GM12865 (cell line): ENCODE data around the gene METTL13.

ENCODE experiments used
- DNase-seq: peaks from one replicate; pipeline ENCODE4 v3.0.0; 2010; ENCODE audit warnings: low read depth
- H3K4me3 ChIP-seq: 2 replicates; pipeline ENCODE4 v1.5.1; 2011; ENCODE audit warnings: mild to moderate bottlenecking, low read depth, low read length, control low read depth
- CTCF ChIP-seq: IDR thresholded peaks from 2 replicates; pipeline ENCODE4 v1.5.1; 2011; ENCODE audit warnings: low read length, control low read depth, low read depth, inconsistent platforms; ENCODE audit not compliant: insufficient read depth; ENCODE audit errors: missing control alignments

Gene METTL13, protein sequence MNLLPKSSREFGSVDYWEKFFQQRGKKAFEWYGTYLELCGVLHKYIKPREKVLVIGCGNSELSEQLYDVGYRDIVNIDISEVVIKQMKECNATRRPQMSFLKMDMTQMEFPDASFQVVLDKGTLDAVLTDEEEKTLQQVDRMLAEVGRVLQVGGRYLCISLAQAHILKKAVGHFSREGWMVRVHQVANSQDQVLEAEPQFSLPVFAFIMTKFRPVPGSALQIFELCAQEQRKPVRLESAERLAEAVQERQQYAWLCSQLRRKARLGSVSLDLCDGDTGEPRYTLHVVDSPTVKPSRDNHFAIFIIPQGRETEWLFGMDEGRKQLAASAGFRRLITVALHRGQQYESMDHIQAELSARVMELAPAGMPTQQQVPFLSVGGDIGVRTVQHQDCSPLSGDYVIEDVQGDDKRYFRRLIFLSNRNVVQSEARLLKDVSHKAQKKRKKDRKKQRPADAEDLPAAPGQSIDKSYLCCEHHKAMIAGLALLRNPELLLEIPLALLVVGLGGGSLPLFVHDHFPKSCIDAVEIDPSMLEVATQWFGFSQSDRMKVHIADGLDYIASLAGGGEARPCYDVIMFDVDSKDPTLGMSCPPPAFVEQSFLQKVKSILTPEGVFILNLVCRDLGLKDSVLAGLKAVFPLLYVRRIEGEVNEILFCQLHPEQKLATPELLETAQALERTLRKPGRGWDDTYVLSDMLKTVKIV

GRCh38 chr1:171781176-171781875 lies at the start of gene METTL13:
METTL13 (plus strand) TSS chr1:171781660; CDS start chr1:171781968, 308 bp downstream.
- DNase-seq = peak; percentile 99
- no peak for TF ChIP-seq CTCF
- peak within 1 kb of the TSS; percentile 96 for H3K4me3 ChIP-seq

GRCh38 chr1:171736196-171736595 lies 45.3 kb upstream of the METTL13 start:
- DNase-seq = no peak
- no peak for TF ChIP-seq CTCF
- H3K4me3 ChIP-seq = no peak overlapping the region

DNA sequence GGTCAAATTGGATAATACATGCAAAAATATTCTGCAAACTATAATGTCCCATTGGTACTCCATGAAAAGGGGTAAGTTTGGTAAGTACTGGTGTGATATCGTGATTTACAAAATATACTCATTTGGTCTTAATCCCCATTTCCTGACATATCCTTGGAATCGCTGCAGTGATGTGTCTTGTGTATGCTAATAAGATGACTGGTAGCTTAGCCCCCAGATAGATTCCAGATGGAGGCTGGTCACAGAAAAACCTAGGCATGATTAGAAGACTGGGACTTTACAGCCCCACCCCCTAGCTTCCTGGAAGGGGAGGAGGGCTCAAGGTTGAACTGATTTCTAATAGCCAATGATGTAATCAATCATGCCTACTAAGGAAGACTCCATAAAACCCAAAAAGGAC lies 42.5 kb upstream of the METTL13 start:
- DNase-seq = no peak

DNA sequence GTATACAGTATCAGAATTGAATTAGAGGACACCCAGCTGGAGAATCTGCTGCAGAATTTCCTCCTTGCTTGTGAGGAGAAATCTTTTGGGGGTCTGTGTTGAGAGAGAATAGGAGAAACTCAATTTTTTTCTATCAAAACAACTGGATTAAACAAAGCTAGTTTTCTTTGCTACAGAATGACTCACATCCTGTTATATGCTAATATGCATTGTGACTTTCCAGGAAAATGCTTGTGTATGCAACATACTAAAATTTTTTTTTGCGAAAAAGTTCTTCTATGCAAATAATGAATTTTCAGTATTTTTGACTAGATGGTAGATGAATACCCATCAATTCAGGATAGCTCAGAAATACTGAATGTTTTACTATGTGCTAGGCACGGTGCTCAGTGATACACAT lies 41.8 kb upstream of the METTL13 start:
- no peak for TF ChIP-seq CTCF
- no peak for DNase-seq
- H3K4me3 ChIP-seq = no peak overlapping the region

More for the DNA sequence above, 42.5 kb upstream of the METTL13 start:
- TF ChIP-seq CTCF = no peak
- no peak overlapping the region for H3K4me3 ChIP-seq

DNA sequence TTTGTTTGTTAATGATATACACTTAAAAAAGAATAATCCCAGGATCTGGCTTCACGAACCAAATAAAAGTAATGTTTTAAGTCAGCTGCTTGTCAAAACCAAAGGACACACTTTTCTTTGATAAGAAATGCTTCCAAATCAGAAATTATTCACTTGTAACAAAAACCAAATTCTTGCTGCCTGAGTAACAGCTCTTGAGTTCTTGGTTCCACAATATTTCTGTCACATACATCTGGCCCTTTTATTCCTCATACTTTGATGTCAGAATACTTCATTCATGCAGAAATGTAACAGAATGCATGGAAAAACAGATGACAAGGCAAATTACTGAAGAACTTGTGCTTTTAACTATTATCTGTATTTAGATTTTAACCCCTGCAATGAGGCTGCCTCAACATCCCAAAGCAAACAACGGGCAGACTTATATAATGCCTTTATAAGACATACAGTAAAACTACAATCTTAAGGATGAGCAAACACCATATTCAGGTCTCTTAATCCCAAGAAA lies 41.0 kb upstream of the METTL13 start:
- H3K4me3 ChIP-seq = peak overlapping the region; percentile 92
- DNase-seq = no peak
- no peak for TF ChIP-seq CTCF

DNA sequence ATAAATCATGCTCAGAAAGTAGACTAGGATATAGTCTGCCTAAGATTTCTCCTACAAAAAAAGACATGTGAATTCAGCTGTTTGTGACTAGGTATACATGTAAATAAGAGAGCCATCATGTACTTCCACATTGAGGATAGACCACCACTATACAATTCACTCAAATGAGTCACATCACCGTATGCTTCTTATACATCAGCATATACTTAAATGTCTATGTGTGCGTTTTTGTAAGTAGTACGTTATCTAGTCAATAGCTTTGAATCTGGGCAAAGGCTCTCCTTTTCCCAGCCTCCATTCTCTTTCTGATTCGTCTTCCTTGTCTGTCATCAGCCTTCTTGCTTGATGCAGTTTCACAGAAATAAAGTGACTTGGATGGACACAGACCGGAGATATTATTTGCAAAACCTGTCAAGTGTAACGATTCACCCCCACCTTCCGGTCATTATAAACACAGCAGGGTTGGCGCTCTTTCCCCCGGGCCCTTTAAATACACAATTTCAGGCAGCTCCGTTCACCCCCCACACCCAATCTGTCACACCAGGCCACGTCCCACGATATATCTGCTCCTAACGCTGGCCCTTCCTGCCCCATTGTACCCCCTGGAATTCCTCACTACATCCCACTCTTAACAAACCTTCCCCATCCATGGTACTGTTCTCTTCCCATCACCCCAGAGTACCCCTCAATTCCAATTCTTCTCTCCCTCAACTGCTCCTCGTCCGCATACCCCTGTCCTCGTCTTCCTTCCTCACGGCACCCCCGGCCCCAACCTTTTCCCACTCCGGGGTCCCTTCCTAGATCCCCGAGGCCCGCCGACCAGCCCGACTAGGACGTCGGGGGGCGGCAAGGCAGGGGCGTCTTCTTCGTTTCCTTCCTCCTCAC lies 40.2 kb upstream of the METTL13 start:
- TF ChIP-seq CTCF = no peak
- H3K4me3 ChIP-seq = peak overlapping the region; percentile 92
- DNase-seq = peak; percentile 75
